H1 (cell line): Measurements from ENCODE around the gene SEMA6D. TPM values are rescaled to one million over a fixed set of nuclear protein-coding genes. Genes with fewer than 3 reads are reported as not detected.

ENCODE experiments used
- CHD7 ChIP-seq: fragments of 300-600 bp; sonication (generic); IDR thresholded peaks from 2 replicates; pipeline ENCODE4 v1.7.1; 2012; ENCODE audit warnings: low read length, moderate library complexity, mild to moderate bottlenecking, inconsistent platforms; ENCODE audit not compliant: insufficient replicate concordance
- PHF8 ChIP-seq: fragments of 200-600 bp; sonication (generic); conservative IDR thresholded peaks from 2 replicates; pipeline ENCODE4 v1.7.1; 2012; ENCODE audit warnings: low read depth, mild to moderate bottlenecking, inconsistent platforms, low read length, moderate library complexity
- polyA plus RNA-seq, 7 experiments: library from polyadenylated mRNA; depleted of rRNA in 3 of 7; stranded (reverse) in 5 of 7; unstranded in 2 of 7; fragments of >200 nt in 5 of 7; fragments of 200-250 nt in 2 of 7; gene quantifications; 1 replicate in 5 of 7; 2 replicates in 1 of 7; 4 replicates in 1 of 7; pipeline versions ENCODE4 v1.2.1 to v1.2.3, GENCODE V29; 2011 to 2013; ENCODE audit warnings: missing spikeins in 2 of 7, mixed read lengths in 2 of 7
- total RNA-seq: library from RNA; stranded (reverse); fragmentation: NEBNext Ultra II Directional; extraction: Animal tissue kit (Norgen Biotek cat#: 25700); gene quantifications from 2 replicates; pipeline ENCODE4 v1.2.1, GENCODE V29; 2021

Gene SEMA6D
- total and polyA plus RNA-seq, 2 of the 8 experiments (the other 6 are each of a cell fraction or from before 2014, with no cell fraction given): 2.2 to 3.8 TPM

- TF ChIP-seq CHD7 (no peak), PHF8 (no peak)
Measured at GRCh38 chr15:47786371-47786770, 69.1 kb downstream of the SEMA6D start (continued).
